Measurements from ENCODE around the gene SLX9. TPM values are rescaled to one million over a fixed set of nuclear protein-coding genes. Genes with fewer than 3 reads are reported as not detected.

Gene SLX9
- polyA plus RNA-seq, 1 donor: 19.4 TPM

DNA sequence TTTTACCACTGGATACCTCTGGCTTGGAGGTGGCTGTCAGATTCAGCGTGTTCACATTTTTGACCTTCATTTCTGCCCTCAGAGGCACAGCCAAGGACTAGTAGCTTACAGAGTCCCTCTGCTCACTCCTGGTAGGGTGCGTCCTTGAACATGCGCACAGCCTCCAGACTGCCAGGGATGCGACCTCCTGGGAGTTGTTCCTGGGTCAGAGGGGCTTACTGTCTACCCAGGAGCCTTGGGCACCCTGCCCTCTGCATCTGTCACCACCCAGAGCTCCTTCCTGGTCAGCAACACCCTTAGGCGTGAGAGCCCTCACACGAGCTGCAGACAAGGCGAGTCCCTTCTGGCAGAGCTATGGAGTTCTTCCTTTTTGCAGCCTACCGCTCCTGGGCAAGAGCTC is 1.7 kb downstream of the SLX9 start:
- peaks cover 10% of the 10 kb centered on the region for H3K4me1 ChIP-seq (ENCODE audit: control insufficient read depth, insufficient read depth, low read length)
- no peaks in the 10 kb centered on the region for H3K27me3 ChIP-seq (ENCODE audit: control insufficient read depth, insufficient read depth, low read length)
- H3K9me3 ChIP-seq (ENCODE audit: control insufficient read depth, low read depth, low read length): no peaks in the 10 kb centered on the region
- peaks cover 26% of the 10 kb centered on the region for H3K36me3 ChIP-seq (ENCODE audit: control insufficient read depth, insufficient read depth, low read length)
- no peak for DNase-seq
- no peak overlapping the region for H3K27ac ChIP-seq (ENCODE audit: low read length)
- no CpG with 5 or more reads among the region's 8 CpGs for WGBS (ENCODE audit: insufficient coverage, low lambda C conversion rate)
- H3K4me3 ChIP-seq (ENCODE audit: low read length): no peak overlapping the region

DNA sequence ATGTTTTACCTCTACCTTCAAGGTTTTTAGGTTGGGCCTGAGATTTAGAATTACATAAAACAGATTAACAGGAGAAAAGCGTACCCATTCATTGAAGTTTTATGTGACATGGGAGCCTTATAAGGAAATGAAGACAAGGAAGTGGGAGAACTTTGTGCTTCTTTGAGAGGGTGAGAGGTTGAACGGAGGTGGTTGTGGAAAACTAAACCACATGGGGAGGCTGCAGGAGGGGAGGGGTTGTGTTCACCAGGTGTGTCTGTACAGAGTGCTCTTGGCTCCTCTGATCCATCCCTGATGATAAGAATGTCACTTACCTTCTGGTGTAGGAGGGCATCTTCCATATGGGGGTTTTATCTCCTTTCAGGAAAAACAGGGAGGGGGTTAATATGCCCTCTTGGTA is 2.7 kb downstream of the SLX9 start:
- no peak overlapping the region for H3K27ac ChIP-seq (ENCODE audit: low read length)
- no peaks in the 10 kb centered on the region for H3K9me3 ChIP-seq (ENCODE audit: control insufficient read depth, low read depth, low read length)
- no peak overlapping the region for H3K4me3 ChIP-seq (ENCODE audit: low read length)
- H3K27me3 ChIP-seq (ENCODE audit: control insufficient read depth, insufficient read depth, low read length): no peaks in the 10 kb centered on the region
- H3K4me1 ChIP-seq (ENCODE audit: control insufficient read depth, insufficient read depth, low read length): peaks cover 10% of the 10 kb centered on the region
- 100% methylated on average over 1 of the region's 2 CpGs for WGBS (ENCODE audit: insufficient coverage, low lambda C conversion rate)
- no peak for DNase-seq
- peaks cover 32% of the 10 kb centered on the region for H3K36me3 ChIP-seq (ENCODE audit: control insufficient read depth, insufficient read depth, low read length)

DNA sequence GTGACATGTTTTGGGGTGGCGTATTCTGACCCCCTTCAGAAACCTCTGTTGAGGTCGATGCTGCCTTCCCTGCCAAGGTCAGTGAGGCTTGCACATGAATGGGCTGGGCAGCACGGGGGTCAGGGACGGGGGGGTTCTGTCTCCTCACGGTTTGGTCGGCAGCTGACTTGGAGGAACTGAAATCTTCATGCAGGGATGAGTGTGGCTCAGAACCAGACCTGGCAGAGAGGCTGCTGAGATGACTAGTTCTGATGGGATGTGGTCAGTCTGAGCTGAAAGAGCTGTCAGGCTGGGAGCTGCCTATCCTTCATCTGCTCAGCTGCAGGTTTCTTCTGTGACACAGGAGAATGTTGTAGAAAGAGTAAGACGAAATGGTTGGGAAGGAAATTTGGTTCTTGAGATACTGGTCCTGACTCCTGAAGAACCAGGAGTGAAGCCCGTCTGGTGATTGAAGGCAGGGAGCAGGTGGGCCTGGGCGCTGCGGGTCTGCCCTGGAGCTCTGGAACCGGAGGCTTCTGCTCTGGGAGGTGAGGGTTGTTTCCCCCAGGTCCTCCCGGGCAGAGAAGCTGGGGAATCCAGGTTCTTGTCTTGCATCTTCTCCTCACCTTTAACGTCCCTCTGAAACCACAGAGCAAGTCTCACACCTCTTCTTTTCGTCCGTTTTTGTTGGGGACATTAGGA is 3.3 kb downstream of the SLX9 start:
- H3K4me3 ChIP-seq (ENCODE audit: low read length): no peak overlapping the region
- no CpG with 5 or more reads among the region's 15 CpGs for WGBS (ENCODE audit: insufficient coverage, low lambda C conversion rate)

DNA sequence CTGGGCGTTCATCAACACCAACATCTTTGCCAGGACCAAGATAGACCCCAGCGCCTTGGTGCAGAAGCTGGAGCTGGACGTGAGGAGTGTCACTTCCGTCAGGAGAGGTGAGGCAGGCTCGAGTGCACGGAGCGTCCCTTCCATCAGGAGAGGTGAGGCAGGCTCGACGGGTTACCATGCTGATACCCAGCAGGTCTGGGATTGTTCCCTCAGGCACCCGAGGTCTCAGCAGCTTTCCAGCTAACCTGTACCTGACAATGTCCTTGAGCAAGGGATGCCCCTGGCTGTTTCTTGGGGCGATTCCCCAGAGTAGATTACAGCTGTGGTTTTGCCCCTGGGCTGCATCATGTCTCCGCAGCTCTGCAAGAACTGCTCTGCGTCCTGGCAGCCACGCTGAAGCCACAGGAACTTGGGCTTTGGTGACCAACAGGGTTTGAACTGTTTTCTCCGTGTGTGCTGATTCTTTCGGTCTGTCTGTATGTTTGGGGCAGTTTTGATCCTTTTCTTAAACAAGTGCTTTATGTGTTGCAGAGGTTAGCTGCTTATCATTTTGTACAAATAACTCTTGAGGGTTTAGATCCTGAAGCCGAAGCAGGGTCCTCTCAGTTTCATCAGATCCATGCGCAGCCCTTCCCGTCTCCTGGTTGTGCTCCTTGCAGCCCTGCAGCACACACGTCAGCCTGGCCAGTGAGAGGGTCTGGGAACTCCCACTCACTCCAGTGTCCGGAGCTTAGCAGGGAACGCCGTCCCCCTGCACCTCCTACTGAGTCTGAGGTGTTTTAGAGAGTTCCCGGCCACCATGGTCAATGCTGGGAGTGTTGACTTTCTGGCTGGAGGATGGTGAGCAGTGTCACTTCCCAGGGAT is 4.1 kb downstream of the SLX9 start:
- no peak overlapping the region for H3K4me3 ChIP-seq (ENCODE audit: low read length)
- no peak overlapping the region for H3K27ac ChIP-seq (ENCODE audit: low read length)
- no peak for DNase-seq
- no peaks in the 10 kb centered on the region for H3K27me3 ChIP-seq (ENCODE audit: control insufficient read depth, insufficient read depth, low read length)
- peaks cover 32% of the 10 kb centered on the region for H3K36me3 ChIP-seq (ENCODE audit: control insufficient read depth, insufficient read depth, low read length)
- no peaks in the 10 kb centered on the region for H3K9me3 ChIP-seq (ENCODE audit: control insufficient read depth, low read depth, low read length)
- peaks cover 8% of the 10 kb centered on the region for H3K4me1 ChIP-seq (ENCODE audit: control insufficient read depth, insufficient read depth, low read length)
- no CpG with 5 or more reads among the region's 24 CpGs for WGBS (ENCODE audit: insufficient coverage, low lambda C conversion rate)

More for the DNA sequence above, 3.3 kb downstream of the SLX9 start:
- no peaks in the 10 kb centered on the region for H3K9me3 ChIP-seq (ENCODE audit: control insufficient read depth, low read depth, low read length)
- H3K27ac ChIP-seq (ENCODE audit: low read length): no peak overlapping the region
- no peak for DNase-seq
- H3K36me3 ChIP-seq (ENCODE audit: control insufficient read depth, insufficient read depth, low read length): peaks cover 32% of the 10 kb centered on the region
- H3K4me1 ChIP-seq (ENCODE audit: control insufficient read depth, insufficient read depth, low read length): peaks cover 10% of the 10 kb centered on the region
- H3K27me3 ChIP-seq (ENCODE audit: control insufficient read depth, insufficient read depth, low read length): no peaks in the 10 kb centered on the region

DNA sequence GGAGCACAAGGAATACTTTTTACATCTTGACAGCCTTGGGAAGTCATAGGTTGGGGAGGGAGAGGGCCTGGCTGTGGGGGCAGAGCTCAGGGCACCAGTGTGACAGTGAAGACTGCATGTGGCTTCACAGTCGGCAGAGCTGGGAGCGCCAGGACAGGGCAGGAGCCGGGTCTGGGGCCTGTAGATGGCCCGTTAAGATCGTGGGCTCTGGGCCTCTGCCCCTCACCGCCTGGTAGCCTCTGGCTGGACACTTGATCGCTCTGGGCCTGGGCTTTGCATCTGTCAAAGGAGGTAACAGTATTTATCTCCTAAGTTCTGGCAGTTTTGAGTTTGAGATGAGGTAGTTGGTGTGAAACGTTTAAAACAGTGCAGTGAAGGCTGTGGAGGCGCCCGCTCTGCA is 4.8 kb downstream of the SLX9 start:
- Histone ChIP-seq H3K4me3 (ENCODE audit: low read length) (no peak overlapping the region), H3K36me3 (ENCODE audit: control insufficient read depth, insufficient read depth, low read length) (peaks cover 32% of the 10 kb centered on the region), H3K9me3 (ENCODE audit: control insufficient read depth, low read depth, low read length) (no peaks in the 10 kb centered on the region), H3K27ac (ENCODE audit: low read length) (no peak overlapping the region), H3K27me3 (ENCODE audit: control insufficient read depth, insufficient read depth, low read length) (no peaks in the 10 kb centered on the region), H3K4me1 (ENCODE audit: control insufficient read depth, insufficient read depth, low read length) (peaks cover 3% of the 10 kb centered on the region)
- DNase-seq: no peak
- no CpG with 5 or more reads among the region's 10 CpGs for WGBS (ENCODE audit: insufficient coverage, low lambda C conversion rate)

DNA sequence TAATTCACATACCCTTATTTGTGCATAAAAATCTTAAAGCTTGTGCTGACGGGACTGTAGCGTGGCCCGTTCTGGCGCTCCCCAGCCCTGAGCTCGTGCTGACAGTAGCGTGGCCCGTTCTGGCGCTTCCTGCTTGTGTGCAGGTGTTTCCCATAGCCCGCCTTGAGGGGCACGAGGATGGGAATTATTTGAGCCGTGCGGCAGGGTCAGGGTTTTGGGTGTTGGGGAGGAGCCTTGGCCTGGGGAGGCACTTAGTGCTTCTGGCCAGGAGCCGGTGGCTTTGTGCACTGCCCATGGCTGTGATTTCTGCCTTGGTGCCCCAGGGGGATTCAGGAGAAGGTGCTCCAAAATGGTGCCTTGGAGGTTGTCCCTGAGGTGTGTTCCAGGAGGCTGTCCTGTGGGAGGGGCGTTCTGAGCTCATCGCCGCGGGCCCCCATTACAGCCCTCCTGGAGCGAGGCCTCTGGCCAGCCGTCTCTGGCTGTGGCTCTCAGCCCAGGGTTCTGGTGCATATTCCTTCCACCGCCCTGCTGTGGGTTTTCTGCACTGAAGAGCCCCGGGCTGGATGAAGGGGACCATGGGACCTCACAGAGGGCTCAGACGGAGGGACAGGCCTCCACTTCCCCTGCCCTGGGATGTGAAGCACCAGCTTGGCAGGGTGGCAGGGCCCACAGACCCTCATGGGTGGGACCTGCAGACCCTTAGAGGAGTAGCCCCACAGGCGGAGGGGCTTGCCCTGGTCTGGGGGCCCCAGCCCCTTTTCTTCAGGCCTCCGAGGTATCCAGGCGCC is 6.6 kb downstream of the SLX9 start:
- Histone ChIP-seq H3K27me3 (ENCODE audit: control insufficient read depth, insufficient read depth, low read length) (no peaks in the 10 kb centered on the region), H3K4me1 (ENCODE audit: control insufficient read depth, insufficient read depth, low read length) (peaks cover 3% of the 10 kb centered on the region), H3K27ac (ENCODE audit: low read length) (no peak overlapping the region), H3K36me3 (ENCODE audit: control insufficient read depth, insufficient read depth, low read length) (peaks cover 42% of the 10 kb centered on the region), H3K4me3 (ENCODE audit: low read length) (no peak overlapping the region), H3K9me3 (ENCODE audit: control insufficient read depth, low read depth, low read length) (no peaks in the 10 kb centered on the region)
- no peak for DNase-seq
- no CpG with 5 or more reads among the region's 25 CpGs for WGBS (ENCODE audit: insufficient coverage, low lambda C conversion rate)

DNA sequence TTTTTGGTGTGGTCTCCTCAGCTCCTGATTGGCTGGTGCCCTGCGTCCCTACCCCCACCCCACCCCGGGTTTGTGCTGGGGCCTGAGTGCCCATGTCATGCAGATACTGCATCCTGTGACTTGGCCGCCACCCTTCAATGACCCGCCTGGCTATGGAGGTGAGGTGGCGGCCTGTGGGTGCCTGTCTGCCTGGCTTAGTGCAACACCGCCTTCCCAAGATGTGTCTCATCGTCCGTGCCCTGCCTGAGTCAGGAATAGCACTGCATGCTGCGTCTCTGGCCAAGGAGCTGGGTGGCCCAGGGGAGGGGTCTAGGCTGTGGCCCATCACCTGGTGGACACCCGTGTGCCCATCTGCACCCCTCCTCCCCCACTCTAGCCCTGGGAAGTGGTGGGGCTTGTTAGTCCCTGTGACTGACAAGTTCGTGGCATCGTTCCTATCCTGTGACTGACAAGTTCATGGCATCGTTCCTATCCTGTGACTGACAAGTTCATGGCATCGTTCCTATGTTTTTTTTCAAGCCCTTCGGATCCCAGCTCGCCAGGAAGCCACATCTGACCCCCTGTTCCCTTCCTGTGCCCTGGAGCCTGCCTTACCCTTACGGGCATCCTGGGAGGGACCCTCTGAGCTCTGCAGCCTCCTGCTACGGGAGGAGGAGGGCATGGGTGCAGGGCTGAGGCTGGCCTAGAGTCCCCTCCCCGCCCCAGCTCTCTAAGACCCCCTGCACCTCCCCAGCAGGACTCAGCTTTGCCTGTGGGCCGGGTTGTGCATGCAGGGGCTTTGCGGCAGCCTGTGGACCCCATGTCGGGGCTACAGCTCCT is 7.5 kb downstream of the SLX9 start:
- Histone ChIP-seq H3K27me3 (ENCODE audit: control insufficient read depth, insufficient read depth, low read length) (no peaks in the 10 kb centered on the region), H3K27ac (ENCODE audit: low read length) (no peak overlapping the region), H3K4me3 (ENCODE audit: low read length) (no peak overlapping the region), H3K9me3 (ENCODE audit: control insufficient read depth, low read depth, low read length) (no peaks in the 10 kb centered on the region), H3K36me3 (ENCODE audit: control insufficient read depth, insufficient read depth, low read length) (peaks cover 44% of the 10 kb centered on the region), H3K4me1 (ENCODE audit: control insufficient read depth, insufficient read depth, low read length) (peaks cover 1% of the 10 kb centered on the region)
- no peak for DNase-seq
- WGBS (ENCODE audit: insufficient coverage, low lambda C conversion rate): 87% methylated on average over 3 of the region's 22 CpGs

DNA sequence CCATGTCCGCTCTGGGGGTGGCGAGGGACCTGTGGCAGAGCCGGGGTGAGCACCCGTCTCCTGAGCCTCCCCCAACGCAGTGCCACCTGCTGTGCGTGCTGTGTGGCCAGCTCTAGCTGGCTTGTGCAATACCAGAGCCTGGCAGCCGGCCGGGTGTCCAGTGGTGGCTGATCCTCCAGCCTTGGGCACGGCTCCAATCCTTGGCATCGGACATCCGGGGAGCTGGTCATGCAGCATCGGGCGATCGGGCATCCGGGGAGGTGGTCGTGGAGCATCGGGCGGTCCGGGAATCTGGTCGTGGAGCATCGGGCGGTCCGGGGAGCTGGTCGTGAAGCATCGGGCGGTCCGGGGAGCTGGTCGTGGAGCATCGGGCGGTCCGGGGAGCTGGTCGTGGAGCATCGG is 8.1 kb downstream of the SLX9 start:
- H3K36me3 ChIP-seq (ENCODE audit: control insufficient read depth, insufficient read depth, low read length): peaks cover 45% of the 10 kb centered on the region
- no peaks in the 10 kb centered on the region for H3K9me3 ChIP-seq (ENCODE audit: control insufficient read depth, low read depth, low read length)
- no peaks in the 10 kb centered on the region for H3K4me1 ChIP-seq (ENCODE audit: control insufficient read depth, insufficient read depth, low read length)
- H3K27ac ChIP-seq (ENCODE audit: low read length): no peak overlapping the region
- no CpG with 5 or more reads among the region's 33 CpGs for WGBS (ENCODE audit: insufficient coverage, low lambda C conversion rate)
- H3K27me3 ChIP-seq (ENCODE audit: control insufficient read depth, insufficient read depth, low read length): no peaks in the 10 kb centered on the region
- DNase-seq: no peak
- no peak overlapping the region for H3K4me3 ChIP-seq (ENCODE audit: low read length)

DNA sequence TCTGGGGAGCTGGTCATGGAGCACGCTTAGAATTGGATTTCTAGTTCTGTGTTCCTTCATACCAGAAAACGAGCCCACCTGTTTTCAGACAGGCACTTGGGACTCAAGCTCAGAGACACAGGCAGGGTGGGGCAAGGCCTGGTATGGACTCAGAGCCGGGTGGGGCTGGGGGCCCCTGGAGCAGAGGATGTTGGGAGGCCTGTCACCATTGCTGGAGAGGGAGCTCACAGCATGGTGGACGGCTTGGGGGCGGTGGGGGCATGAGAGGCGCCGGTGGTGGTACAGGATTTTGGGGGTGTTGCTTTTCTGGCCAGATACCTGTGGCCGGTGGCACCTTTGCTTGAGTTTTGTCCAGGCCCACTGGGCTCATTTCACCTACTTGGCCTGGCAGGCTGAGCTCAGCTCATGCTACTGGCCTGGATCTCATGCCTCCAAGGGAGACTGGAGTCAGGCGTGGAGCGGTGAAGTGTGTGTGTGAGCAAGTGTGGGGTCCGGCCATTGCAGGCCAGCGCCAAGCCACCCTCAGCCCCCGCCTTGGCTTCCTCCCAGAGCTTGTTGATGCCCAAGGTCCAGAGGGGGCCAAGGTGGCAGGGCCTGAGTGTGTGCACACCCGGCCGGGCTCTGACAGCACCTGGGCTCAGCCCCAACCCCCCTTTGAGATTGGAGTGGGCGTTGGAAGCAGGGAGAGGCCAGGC is 8.7 kb downstream of the SLX9 start:
- H3K9me3 ChIP-seq (ENCODE audit: control insufficient read depth, low read depth, low read length): no peaks in the 10 kb centered on the region
- WGBS (ENCODE audit: insufficient coverage, low lambda C conversion rate): no CpG with 5 or more reads among the region's 16 CpGs
- H3K27ac ChIP-seq (ENCODE audit: low read length): no peak overlapping the region
- H3K4me3 ChIP-seq (ENCODE audit: low read length): no peak overlapping the region
- no peak for DNase-seq
- H3K27me3 ChIP-seq (ENCODE audit: control insufficient read depth, insufficient read depth, low read length): no peaks in the 10 kb centered on the region
- no peaks in the 10 kb centered on the region for H3K4me1 ChIP-seq (ENCODE audit: control insufficient read depth, insufficient read depth, low read length)
- H3K36me3 ChIP-seq (ENCODE audit: control insufficient read depth, insufficient read depth, low read length): peaks cover 45% of the 10 kb centered on the region
